HUES6 (cell line): Measurements from ENCODE around the gene E2F7.

Source experiments
- H3K27ac ChIP-seq: 2 replicates; pipeline ENCODE4 v1.7.0; 2013; ENCODE audit warnings: low read depth, mild to moderate bottlenecking, low read length, inconsistent platforms
- H3K27me3 ChIP-seq: 2 replicates; pipeline ENCODE4 v1.6.1; 2013; ENCODE audit warnings: low read length; ENCODE audit not compliant: control insufficient read depth, insufficient read depth
- H3K36me3 ChIP-seq: 2 replicates; pipeline ENCODE4 v1.6.1; 2013; ENCODE audit warnings: low read length; ENCODE audit not compliant: control insufficient read depth, insufficient read depth
- H3K4me1 ChIP-seq: 2 replicates; pipeline ENCODE4 v1.6.1; 2013; ENCODE audit warnings: low read length; ENCODE audit not compliant: control insufficient read depth, insufficient read depth
- H3K4me3 ChIP-seq: 2 replicates; pipeline ENCODE4 v1.5.1; 2013; ENCODE audit warnings: low read depth, low read length
- H3K9ac ChIP-seq: one replicate; pipeline ENCODE4 v1.6.1; 2013; ENCODE audit warnings: mild to moderate bottlenecking, low read length
- H3K9me3 ChIP-seq: 2 replicates; pipeline ENCODE4 v1.6.1; 2013; ENCODE audit warnings: low read depth, low read length; ENCODE audit not compliant: control insufficient read depth, insufficient read depth

The E2F7 gene

DNA sequence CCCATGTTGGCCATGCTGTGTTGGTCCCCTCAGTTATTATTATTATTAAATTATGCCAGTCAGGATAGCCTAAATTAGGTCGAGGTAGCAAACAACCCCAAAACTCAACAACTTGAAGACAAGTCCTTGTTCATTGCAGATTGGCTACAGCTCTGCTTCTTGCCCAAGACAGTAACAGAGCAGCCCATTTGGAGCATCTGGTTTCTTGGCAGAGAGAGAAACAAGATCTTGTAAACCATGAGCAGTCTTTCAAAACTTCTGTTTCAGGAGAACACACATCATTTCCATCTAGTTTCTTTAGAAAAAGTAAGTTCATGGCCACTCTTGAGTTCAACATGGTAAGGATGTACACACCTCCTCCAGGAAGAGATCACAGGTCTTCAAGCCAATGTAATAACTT lies 52.3 kb downstream of the E2F7 start:
- no peak overlapping the region for H3K27ac ChIP-seq
- peaks cover 8% of the 10 kb centered on the region for H3K36me3 ChIP-seq
- H3K9me3 ChIP-seq: peaks cover 5% of the 10 kb centered on the region; the same call in 1 of the 2 replicates
- H3K4me3 ChIP-seq: no peak overlapping the region
- H3K9ac ChIP-seq: no peak overlapping the region
- H3K27me3 ChIP-seq: no peaks in the 10 kb centered on the region
- no peaks in the 10 kb centered on the region for H3K4me1 ChIP-seq

DNA sequence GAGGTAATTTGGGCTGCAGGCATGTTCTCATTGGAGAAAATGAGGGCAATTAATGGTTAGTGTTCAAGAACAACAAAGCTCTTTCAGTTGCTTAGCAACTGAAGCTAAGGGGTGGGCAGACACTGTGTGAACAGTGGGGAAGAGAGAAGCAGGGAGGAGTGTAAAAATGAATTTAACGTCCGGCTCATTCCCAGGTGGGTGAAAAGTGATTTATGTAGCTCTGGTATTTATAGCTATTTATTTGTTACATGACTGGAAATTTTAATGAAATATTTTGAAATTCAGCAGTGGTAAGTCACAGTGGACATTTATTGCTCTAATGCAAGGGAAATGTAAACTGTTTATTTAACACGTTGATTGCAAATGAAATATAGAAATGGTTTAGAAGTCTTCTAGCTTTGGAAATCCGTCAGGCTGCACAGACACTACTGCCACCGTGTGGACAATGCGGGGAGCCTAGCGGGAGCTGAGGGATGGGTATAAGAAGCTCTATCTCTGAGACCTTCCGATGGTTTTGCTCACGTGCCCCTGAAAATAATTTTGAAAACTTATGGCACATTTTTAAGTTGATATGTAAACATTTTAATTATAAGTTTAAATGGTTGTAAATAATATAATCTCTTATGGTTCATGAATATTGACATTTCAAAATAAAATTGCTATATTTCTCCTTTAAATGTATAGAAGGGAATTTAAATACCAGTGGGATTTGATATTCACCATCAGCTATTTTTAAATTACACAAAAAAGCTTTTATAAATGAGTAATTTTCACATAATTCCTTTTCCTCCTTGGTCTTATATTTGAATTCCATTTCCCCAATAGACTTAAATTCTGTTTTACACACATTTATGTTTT lies 54.4 kb downstream of the E2F7 start:
- no peak overlapping the region for H3K4me3 ChIP-seq
- no peaks in the 10 kb centered on the region for H3K9me3 ChIP-seq
- no peaks in the 10 kb centered on the region for H3K4me1 ChIP-seq
- no peak overlapping the region for H3K9ac ChIP-seq
- no peaks in the 10 kb centered on the region for H3K36me3 ChIP-seq
- no peak overlapping the region for H3K27ac ChIP-seq
- H3K27me3 ChIP-seq: no peaks in the 10 kb centered on the region

DNA sequence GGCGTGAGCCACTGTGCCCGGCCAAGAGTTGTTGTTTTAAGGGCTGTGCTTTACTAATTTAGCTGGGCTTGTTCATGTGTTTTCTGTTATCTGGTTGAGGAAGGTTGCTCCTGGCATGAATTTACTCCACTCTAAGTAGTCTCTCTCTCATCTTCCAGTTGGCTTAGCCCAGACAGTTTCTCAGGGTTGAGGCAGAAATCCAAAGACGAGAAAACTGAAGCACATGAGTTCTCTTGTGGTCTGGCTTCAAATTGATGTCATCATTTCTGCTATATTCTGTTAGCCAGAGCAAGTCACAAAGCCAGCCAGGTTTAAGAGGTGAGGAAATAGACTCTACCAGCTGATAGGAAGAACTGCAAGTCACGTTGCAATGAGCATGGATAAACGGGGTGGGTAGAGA lies 57.9 kb downstream of the E2F7 start:
- no peaks in the 10 kb centered on the region for H3K27me3 ChIP-seq
- H3K36me3 ChIP-seq: no peaks in the 10 kb centered on the region
- H3K4me3 ChIP-seq: no peak overlapping the region
- H3K9ac ChIP-seq: no peak overlapping the region
- no peaks in the 10 kb centered on the region for H3K9me3 ChIP-seq
- no peaks in the 10 kb centered on the region for H3K4me1 ChIP-seq
- no peak overlapping the region for H3K27ac ChIP-seq

- H3K9ac ChIP-seq: no peak overlapping the region
- H3K4me3 ChIP-seq: no peak overlapping the region
- no peak overlapping the region for H3K27ac ChIP-seq
- no peaks in the 10 kb centered on the region for H3K27me3 ChIP-seq
- no peaks in the 10 kb centered on the region for H3K4me1 ChIP-seq
- H3K36me3 ChIP-seq: no peaks in the 10 kb centered on the region
- no peaks in the 10 kb centered on the region for H3K9me3 ChIP-seq
Measured at GRCh38 chr12:77005611-77006098, 59.7 kb downstream of the E2F7 start.

DNA sequence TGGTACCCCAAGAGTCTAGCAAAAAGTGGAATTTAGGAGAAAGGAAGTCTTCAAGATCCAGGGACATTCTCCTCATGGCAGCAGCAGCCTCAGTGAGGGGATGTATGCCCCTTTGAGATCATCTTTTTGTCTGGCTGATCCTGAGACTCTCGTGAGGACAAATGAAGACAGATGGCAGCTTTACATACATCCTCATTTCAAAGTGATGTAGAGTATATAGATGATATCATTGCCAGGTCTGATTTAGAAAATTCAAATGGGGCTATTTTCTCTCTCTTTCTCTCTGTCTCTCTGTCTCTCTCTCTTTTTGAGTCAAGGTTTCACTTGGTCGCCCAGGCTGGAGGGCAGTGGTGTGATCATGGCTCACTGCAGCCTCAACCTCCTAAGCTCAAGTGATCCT lies 61.5 kb downstream of the E2F7 start:
- Histone ChIP-seq H3K36me3 (no peaks in the 10 kb centered on the region), H3K27me3 (no peaks in the 10 kb centered on the region), H3K9me3 (no peaks in the 10 kb centered on the region), H3K4me3 (no peak overlapping the region), H3K27ac (no peak overlapping the region), H3K9ac (no peak overlapping the region), H3K4me1 (no peaks in the 10 kb centered on the region)

DNA sequence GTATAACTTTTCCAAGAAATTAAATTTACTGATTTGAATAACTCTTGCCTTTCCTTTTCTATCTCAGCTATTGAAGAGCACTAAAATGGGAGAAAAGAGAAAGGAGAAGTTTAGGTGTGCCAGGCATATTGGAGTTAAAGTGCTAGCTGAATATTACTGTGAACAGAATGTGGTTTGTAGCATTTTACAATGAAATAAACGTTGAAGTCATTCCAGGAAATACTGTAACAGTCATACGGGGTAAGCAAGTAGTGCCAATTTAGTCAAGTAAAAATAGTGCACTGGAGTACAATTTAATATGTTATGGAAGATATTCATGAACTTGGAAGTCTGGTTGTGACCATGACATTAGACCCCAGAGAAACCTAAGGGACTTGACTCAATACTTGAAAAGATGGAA lies 62.1 kb downstream of the E2F7 start:
- H3K9me3 ChIP-seq: no peaks in the 10 kb centered on the region
- no peaks in the 10 kb centered on the region for H3K27me3 ChIP-seq
- no peak overlapping the region for H3K9ac ChIP-seq
- H3K4me1 ChIP-seq: no peaks in the 10 kb centered on the region
- no peaks in the 10 kb centered on the region for H3K36me3 ChIP-seq
- no peak overlapping the region for H3K4me3 ChIP-seq
- H3K27ac ChIP-seq: no peak overlapping the region

- Histone ChIP-seq H3K27ac (no peak overlapping the region), H3K9ac (no peak overlapping the region), H3K4me3 (no peak overlapping the region), H3K9me3 (no peaks in the 10 kb centered on the region), H3K36me3 (no peaks in the 10 kb centered on the region), H3K27me3 (no peaks in the 10 kb centered on the region), H3K4me1 (no peaks in the 10 kb centered on the region)
Measured at GRCh38 chr12:77002382-77002781, 63.0 kb downstream of the E2F7 start.

DNA sequence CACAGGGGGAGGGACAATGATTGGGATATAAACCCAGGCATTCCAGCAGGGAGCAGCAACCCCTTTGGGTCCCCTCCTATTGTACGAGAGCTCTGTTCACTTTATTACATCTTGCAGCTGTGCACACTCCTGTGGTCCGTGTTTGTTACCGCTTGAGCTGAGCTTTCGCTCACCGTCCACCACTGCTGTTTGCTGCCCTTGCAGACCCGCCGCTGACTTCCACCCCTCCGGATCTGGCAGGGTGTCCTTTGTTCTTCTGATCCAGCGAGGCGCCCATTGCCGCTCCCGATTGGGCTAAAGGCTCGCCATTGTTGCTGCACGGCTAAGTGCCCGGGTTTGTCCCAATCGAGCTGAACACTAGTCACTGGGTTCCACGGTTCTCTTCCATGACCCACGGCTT lies 64.1 kb downstream of the E2F7 start:
- no peaks in the 10 kb centered on the region for H3K36me3 ChIP-seq
- no peaks in the 10 kb centered on the region for H3K4me1 ChIP-seq
- no peak overlapping the region for H3K4me3 ChIP-seq
- H3K27me3 ChIP-seq: no peaks in the 10 kb centered on the region
- no peak overlapping the region for H3K9ac ChIP-seq
- H3K9me3 ChIP-seq: no peaks in the 10 kb centered on the region
- H3K27ac ChIP-seq: no peak overlapping the region

DNA sequence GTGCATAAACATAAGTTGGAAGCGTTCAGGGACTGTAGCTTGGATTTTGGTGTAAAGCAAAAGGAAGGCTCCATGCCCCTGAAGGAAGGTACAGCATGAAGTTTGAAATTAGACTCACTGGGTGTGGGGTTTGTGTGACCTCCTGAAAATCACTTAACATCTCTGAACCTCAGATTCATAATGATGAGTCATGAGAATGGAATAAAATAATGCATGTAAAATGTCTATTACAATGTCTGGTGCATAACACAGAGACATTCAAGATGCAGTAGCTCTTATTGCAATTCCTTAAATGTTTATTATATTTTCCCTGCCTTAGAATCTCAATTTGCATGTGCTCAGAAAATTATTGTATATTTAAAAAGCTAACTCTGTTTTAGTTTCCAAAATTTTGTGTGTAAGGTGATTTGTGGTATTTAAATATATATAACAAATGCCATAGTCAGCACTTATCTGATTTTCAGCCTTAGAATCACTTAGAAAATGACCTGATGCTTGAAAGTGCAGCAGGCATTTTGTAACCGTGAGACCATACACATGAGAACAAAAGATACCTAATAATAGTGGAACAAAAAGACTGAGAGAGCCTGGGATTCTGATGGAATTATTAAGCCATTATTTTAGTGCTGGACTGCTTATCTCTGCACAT lies 66.3 kb downstream of the E2F7 start:
- Histone ChIP-seq H3K4me3 (no peak overlapping the region), H3K4me1 (no peaks in the 10 kb centered on the region), H3K9ac (no peak overlapping the region), H3K27me3 (no peaks in the 10 kb centered on the region), H3K9me3 (no peaks in the 10 kb centered on the region), H3K27ac (no peak overlapping the region), H3K36me3 (no peaks in the 10 kb centered on the region)

DNA sequence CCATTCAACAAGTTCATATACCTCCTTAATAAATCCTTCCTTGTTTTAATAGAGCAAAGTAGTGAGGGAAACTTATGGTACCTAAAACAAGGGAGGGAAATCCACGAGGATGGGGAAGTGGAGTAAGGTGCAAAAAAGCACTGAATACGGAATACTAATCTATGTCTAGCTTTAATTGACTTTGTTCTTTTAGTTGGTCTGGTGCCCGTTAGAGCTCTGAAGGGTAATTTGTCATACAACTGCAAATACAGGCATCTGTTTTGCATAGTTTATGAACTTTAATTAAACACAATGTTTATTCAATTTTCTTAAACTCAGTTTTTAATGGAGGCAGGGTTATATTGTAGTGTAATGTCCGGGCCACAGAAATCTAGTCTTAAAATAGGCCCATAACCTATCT lies 67.0 kb downstream of the E2F7 start:
- Histone ChIP-seq H3K9ac (no peak overlapping the region), H3K27me3 (no peaks in the 10 kb centered on the region), H3K9me3 (no peaks in the 10 kb centered on the region), H3K4me1 (no peaks in the 10 kb centered on the region), H3K27ac (no peak overlapping the region), H3K36me3 (no peaks in the 10 kb centered on the region), H3K4me3 (no peak overlapping the region)

GRCh38 chr12:76997011-76997780 lies 68.2 kb downstream of the E2F7 start:
- no peak overlapping the region for H3K9ac ChIP-seq
- no peaks in the 10 kb centered on the region for H3K9me3 ChIP-seq
- no peak overlapping the region for H3K27ac ChIP-seq
- H3K36me3 ChIP-seq: no peaks in the 10 kb centered on the region
- H3K4me1 ChIP-seq: no peaks in the 10 kb centered on the region
- H3K27me3 ChIP-seq: no peaks in the 10 kb centered on the region
- H3K4me3 ChIP-seq: no peak overlapping the region
